Glutamatergic neuron (in vitro differentiated cells): Measurements from ENCODE around the gene OR8S1. TPM values are rescaled to one million over a fixed set of nuclear protein-coding genes. Genes with fewer than 3 reads are reported as not detected.
"Not testable (repeated sequence)": the region's sequence is repeated elsewhere in the genome, so short reads cannot be mapped to it uniquely, and the experiment has no call there.

Source experiments
- DNase-seq: peaks from one replicate; pipeline ENCODE4 v3.0.0; 2022
- H3K27ac Mint-ChIP-seq: one replicate; pipeline ENCODE4 v1.8.0; 2020; ENCODE audit warnings: mild to moderate bottlenecking, mixed read lengths, inconsistent platforms; ENCODE audit not compliant: unreplicated experiment
- H3K27me3 Mint-ChIP-seq: one replicate; pipeline ENCODE4 v1.8.0; 2020; ENCODE audit warnings: mild to moderate bottlenecking, moderate library complexity, mixed read lengths, inconsistent platforms; ENCODE audit not compliant: unreplicated experiment
- H3K36me3 Mint-ChIP-seq: one replicate; pipeline ENCODE4 v1.8.0; 2020; ENCODE audit warnings: mild to moderate bottlenecking, mixed read lengths, inconsistent platforms; ENCODE audit not compliant: unreplicated experiment
- H3K4me1 Mint-ChIP-seq: one replicate; pipeline ENCODE4 v1.8.0; 2020; ENCODE audit warnings: mild to moderate bottlenecking, low read depth, mixed read lengths, inconsistent platforms; ENCODE audit not compliant: unreplicated experiment
- H3K4me3 Mint-ChIP-seq: one replicate; pipeline ENCODE4 v1.8.0; 2020; ENCODE audit warnings: mild to moderate bottlenecking, mixed read lengths, inconsistent platforms; ENCODE audit not compliant: unreplicated experiment
- H3K9me3 Mint-ChIP-seq: one replicate; pipeline ENCODE4 v1.8.0; 2020; ENCODE audit warnings: mild to moderate bottlenecking, moderate library complexity, mixed read lengths, inconsistent platforms; ENCODE audit not compliant: unreplicated experiment
- total RNA-seq: library from RNA; stranded (reverse); fragmentation: NEBNext Ultra II Directional; extraction: Animal tissue kit (Norgen Biotek cat#: 25700); gene quantifications from one replicate; pipeline ENCODE4 v1.2.1, GENCODE V29; 2021; ENCODE audit not compliant: unreplicated experiment
- TF ChIP-seq, protein P1 (sequence below): fragments of 200-600 bp; sonication (generic); IDR thresholded peaks from one replicate; pipeline ENCODE4 v1.5.0; 2021; ENCODE audit not compliant: partially characterized antibody, unreplicated experiment

OR8S1 gene
- total RNA-seq, 1 donor from 2014 or later = not detected

DNA sequence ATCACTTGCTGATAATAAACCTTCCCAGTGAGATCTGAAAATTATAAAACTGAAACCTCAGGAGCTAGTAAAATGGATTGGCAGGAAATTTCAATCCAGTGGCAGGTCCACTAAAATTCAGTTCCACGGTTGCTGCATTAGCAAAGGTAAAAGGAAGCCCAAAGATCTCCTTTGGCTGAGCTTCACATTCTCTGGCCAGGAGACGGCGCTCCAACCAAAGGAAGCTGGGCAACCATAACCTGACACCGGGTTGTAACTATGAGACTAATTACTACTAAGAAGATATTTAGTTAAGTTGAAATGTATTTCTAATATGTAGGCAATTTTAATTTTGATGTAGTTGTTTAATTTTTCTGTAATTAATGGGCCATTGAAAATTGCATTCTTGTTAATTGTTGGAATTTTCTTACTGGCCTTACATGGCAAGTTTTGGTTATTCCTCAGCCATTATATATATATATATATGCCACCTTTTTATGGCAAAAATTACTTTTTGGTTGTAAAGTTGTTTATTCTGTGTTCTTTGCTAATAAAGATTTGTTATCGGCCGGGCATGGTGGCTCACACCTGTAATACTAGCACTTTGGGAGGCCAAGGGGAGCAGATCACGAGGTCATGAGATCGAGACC, 17.0 kb downstream of the OR8S1 start:
- Mint-ChIP-seq H3K4me3 (no peak overlapping the region), H3K4me1 (no peaks in the 10 kb centered on the region), H3K27me3 (no peaks in the 10 kb centered on the region), H3K9me3 (no peaks in the 10 kb centered on the region), H3K36me3 (no peaks in the 10 kb centered on the region), H3K27ac (no peak overlapping the region)
- TF ChIP-seq, protein P1, sequence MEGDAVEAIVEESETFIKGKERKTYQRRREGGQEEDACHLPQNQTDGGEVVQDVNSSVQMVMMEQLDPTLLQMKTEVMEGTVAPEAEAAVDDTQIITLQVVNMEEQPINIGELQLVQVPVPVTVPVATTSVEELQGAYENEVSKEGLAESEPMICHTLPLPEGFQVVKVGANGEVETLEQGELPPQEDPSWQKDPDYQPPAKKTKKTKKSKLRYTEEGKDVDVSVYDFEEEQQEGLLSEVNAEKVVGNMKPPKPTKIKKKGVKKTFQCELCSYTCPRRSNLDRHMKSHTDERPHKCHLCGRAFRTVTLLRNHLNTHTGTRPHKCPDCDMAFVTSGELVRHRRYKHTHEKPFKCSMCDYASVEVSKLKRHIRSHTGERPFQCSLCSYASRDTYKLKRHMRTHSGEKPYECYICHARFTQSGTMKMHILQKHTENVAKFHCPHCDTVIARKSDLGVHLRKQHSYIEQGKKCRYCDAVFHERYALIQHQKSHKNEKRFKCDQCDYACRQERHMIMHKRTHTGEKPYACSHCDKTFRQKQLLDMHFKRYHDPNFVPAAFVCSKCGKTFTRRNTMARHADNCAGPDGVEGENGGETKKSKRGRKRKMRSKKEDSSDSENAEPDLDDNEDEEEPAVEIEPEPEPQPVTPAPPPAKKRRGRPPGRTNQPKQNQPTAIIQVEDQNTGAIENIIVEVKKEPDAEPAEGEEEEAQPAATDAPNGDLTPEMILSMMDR = no peak
- DNase-seq = peak; percentile 58

DNA sequence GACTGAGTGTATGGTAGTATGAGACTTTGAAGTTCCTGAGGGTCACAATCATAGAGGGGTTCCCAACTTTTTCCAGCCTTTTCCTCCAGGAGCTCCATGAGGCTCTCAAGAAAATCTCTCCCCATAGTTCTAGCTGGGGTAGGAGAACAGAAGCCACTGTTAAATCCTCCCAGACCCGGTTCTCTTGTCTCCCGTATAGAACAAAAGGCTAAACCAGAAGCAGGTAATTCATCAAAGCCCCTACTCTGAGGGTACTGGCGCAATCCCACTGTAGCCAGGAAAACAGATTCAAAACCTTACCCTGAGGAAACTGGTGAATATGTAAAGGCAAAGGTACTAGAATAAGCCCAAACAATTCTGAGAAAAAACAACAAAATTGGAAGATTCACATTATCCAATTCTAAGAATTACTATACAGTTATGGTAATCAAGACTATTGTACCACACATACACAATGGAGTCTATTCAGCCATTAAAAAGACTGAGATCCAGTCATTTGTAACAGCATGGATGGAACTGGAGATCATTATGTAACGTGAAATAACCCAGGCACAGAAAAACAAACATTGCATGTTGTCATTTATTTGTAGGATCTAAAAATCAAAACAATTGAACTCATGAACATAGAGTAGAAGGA, 20.5 kb downstream of the OR8S1 start:
- no peaks in the 10 kb centered on the region for H3K4me1 Mint-ChIP-seq

DNA sequence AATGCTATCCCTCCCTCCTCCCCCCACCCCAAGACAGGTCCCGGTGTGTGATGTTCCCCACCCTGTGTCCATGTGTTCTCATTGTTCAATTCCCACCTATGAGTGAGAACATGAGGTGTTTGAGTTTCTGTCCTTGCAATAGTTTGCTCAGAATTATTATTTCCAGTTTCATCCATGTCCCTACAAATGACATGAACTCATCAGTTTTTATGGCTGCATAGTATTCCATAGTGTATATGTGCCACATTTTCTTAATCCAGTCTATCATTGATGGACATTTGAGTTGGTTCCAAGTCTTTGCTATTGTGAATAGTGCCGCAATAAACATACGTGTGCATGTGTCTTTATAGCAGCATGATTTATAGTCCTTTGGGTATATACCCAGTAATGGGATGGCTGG, 21.6 kb downstream of the OR8S1 start:
- H3K4me3 Mint-ChIP-seq, DNase-seq, H3K36me3 Mint-ChIP-seq, H3K9me3 Mint-ChIP-seq, H3K4me1 Mint-ChIP-seq, H3K27ac Mint-ChIP-seq, H3K27me3 Mint-ChIP-seq: not testable (repeated sequence)

More for the DNA sequence above, 20.5 kb downstream of the OR8S1 start:
- H3K4me3 Mint-ChIP-seq = no peak overlapping the region
- no peaks in the 10 kb centered on the region for H3K36me3 Mint-ChIP-seq
- no peak overlapping the region for H3K27ac Mint-ChIP-seq
- peaks cover 4% of the 10 kb centered on the region for H3K9me3 Mint-ChIP-seq
- TF ChIP-seq, protein P1 = no peak
- DNase-seq = no peak
- no peaks in the 10 kb centered on the region for H3K27me3 Mint-ChIP-seq

DNA sequence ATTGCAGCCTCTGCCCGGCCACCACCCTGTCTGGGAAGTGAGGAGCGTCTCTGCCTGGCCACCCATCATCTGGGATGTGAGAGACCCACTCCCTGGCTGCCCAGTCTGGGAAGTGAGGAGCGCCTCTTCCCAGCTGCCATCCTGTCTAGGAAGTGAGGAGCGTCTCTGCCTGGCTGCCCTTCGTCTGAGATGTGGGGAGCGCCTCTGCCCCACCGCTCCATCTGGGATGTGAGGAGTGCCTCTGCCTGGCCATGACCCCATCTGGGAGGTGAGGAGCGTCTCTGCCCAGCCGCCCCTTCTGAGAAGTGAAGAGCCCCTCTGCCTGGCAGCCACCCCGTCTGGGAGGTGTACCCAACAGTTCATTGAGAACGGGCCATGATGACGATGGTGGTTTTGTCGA, 26.2 kb downstream of the OR8S1 start:
- DNase-seq, H3K9me3 Mint-ChIP-seq, H3K27me3 Mint-ChIP-seq, H3K4me3 Mint-ChIP-seq, H3K4me1 Mint-ChIP-seq, H3K27ac Mint-ChIP-seq, H3K36me3 Mint-ChIP-seq: not testable (repeated sequence)

DNA sequence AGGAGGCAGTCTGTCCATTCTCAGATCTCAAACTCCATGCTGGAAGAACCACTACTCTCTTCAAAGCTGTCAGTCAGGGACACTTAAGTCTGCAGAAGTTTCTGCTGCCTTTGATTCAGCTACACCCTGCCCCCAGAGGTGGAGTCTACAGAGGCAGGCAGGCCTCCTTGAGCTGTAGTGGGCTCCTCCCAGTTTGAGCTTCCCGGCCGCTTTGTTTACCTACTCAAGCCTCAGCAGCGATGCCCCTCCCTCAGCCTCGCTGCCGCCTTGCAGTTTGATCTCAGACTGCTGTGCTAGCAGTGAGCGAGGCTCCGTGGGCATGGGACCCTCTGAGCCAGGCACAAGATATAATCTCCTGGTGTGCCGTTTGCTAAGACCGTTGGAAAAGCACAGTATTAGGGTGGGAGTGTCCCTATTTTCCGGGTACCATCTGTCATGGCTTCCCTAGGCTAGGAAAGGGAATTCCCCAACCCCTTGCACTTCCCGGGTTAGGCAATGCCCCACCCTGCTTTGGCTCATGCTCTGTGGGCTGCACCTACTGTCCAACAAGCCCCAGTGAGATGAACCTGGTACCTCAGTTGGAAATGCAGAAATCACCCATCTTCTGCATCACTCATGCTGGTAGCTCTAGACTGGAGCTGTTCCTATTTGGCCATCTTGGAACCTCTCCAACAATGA, 28.4 kb downstream of the OR8S1 start:
- H3K9me3 Mint-ChIP-seq, H3K4me1 Mint-ChIP-seq, DNase-seq, H3K36me3 Mint-ChIP-seq, H3K4me3 Mint-ChIP-seq, H3K27me3 Mint-ChIP-seq, H3K27ac Mint-ChIP-seq: not testable (repeated sequence)

DNA sequence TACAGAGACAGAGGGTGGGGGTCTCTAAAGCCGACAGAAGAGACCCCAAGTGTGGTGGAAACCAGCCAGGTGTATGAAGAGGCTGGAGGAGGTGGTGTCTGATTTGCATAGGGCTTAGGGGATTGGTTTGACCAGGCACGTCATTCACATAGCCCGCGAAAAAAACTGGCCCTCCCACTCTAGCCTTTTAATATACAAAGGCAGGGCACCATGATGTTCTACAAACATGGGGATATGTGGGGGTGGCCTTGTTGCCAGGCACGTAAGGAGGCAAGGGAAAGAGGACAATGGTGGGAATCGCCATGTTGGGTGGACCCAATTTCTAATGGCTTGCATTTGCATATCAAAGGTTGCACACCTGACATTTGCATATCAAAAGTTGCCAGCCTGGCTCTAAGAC, 31.2 kb downstream of the OR8S1 start:
- DNase-seq = no peak
- Mint-ChIP-seq H3K27me3 (peaks cover 3% of the 10 kb centered on the region), H3K9me3 (peaks cover 5% of the 10 kb centered on the region), H3K36me3 (peaks cover 4% of the 10 kb centered on the region), H3K4me1 (no peaks in the 10 kb centered on the region), H3K4me3 (no peak overlapping the region), H3K27ac (no peak overlapping the region)
- TF ChIP-seq, protein P1 = no peak
